ENCODE data around the gene DGKD. TPM values are rescaled to one million over a fixed set of nuclear protein-coding genes. Genes with fewer than 3 reads are reported as not detected.

Gene DGKD
- total RNA-seq = 10 to 100 TPM; 26.3 to 41.3 (median 30.4) TPM

GRCh38 chr2:233353769-233354499, at the start of gene DGKD:
Gene DGKD (plus strand): TSS chr2:233354494. CDS start chr2:233354519, 25 bp downstream.
- peak within 1 kb of the TSS; percentile 49 to 63 (median 50) for H3K27ac ChIP-seq
- in situ Hi-C loops (cut with MboI; ENCODE audit: low sequenced_read_pairs in 4 of 4) (loop anchor here in 1 of 4 donors (5.0 kb wide), 1 partner anchor 93 kb away; no protein-coding TSS in a partner anchor), intact Hi-C loops (cut with DNase I; ENCODE audit: low total_unique reads) (loop anchor here (2.0 to 10.0 kb wide), 2 partner anchors 89 to 211 kb away; partner anchors contain the start of gene USP40)
- H3K4me1 ChIP-seq = peaks cover 21 to 36% of the 10 kb centered on the region in 2 donors
- peak in 1 of 2 donors; percentile 27 for DNase-seq
- ATAC-seq = peak; percentile 75 to 83
- H3K4me3 ChIP-seq = peak within 1 kb of the TSS; percentile 64 to 74 (median 68)
- H3K27me3 ChIP-seq = no peaks in the 10 kb centered on the region
- TF ChIP-seq POLR2A (IDR thresholded peaks at IDR 0.05) (no peak), CTCF (IDR thresholded peaks at IDR 0.05 in 4 of 5, conservative IDR thresholded peaks at IDR 0.05 in 1 of 5) (peak in 2 of 5 experiments; percentile 55 to 78)
- H3K36me3 ChIP-seq = no peaks in the 10 kb centered on the region
- no peaks in the 10 kb centered on the region for H3K9me3 ChIP-seq

GRCh38 chr2:233307565-233307964, 46.7 kb upstream of the DGKD start, which contains the start of gene SAG:
Gene SAG (plus strand): TSS chr2:233307816. CDS start chr2:233309190, 1,374 bp downstream.
- no peak for ATAC-seq
- intact Hi-C loops (cut with DNase I; ENCODE audit: low total_unique reads) (no loop called here), in situ Hi-C loops (cut with MboI; ENCODE audit: low sequenced_read_pairs in 4 of 4) (no loop called here)

GRCh38 chr2:233311241-233311926, 42.9 kb upstream of the DGKD start:
- Histone ChIP-seq H3K27ac (no peak overlapping the region), H3K9me3 (no peaks in the 10 kb centered on the region), H3K4me1 (no peaks in the 10 kb centered on the region), H3K27me3 (no peaks in the 10 kb centered on the region), H3K4me3 (no peak overlapping the region), H3K36me3 (no peaks in the 10 kb centered on the region)
- ATAC-seq = no peak
- DNase-seq = no peak
- in situ Hi-C loops (cut with MboI; ENCODE audit: low sequenced_read_pairs in 4 of 4) = no loop called here
- no peak for TF ChIP-seq CTCF (IDR thresholded peaks at IDR 0.05 in 4 of 5, conservative IDR thresholded peaks at IDR 0.05 in 1 of 5)
- no peak for TF ChIP-seq POLR2A (IDR thresholded peaks at IDR 0.05)
- intact Hi-C loops (cut with DNase I; ENCODE audit: low total_unique reads) = no loop called here

More at GRCh38 chr2:233307565-233307964, 46.7 kb upstream of the DGKD start, which contains the start of gene SAG:
- DNase-seq = no peak
- Histone ChIP-seq H3K9me3 (no peaks in the 10 kb centered on the region), H3K27ac (no peak within 1 kb of the TSS), H3K4me1 (no peaks in the 10 kb centered on the region), H3K36me3 (no peaks in the 10 kb centered on the region), H3K27me3 (no peaks in the 10 kb centered on the region), H3K4me3 (no peak within 1 kb of the TSS)
- TF ChIP-seq POLR2A (IDR thresholded peaks at IDR 0.05) (no peak), CTCF (IDR thresholded peaks at IDR 0.05 in 4 of 5, conservative IDR thresholded peaks at IDR 0.05 in 1 of 5) (no peak)

- TF ChIP-seq POLR2A (IDR thresholded peaks at IDR 0.05) (no peak), CTCF (IDR thresholded peaks at IDR 0.05 in 4 of 5, conservative IDR thresholded peaks at IDR 0.05 in 1 of 5) (no peak)
- DNase-seq = no peak
- in situ Hi-C loops (cut with MboI; ENCODE audit: low sequenced_read_pairs in 4 of 4) = no loop called here
Observed at GRCh38 chr2:233312874-233313273, 41.4 kb upstream of the DGKD start.

More at GRCh38 chr2:233312874-233313273, 41.4 kb upstream of the DGKD start:
- Histone ChIP-seq H3K36me3 (no peaks in the 10 kb centered on the region), H3K27me3 (no peaks in the 10 kb centered on the region), H3K27ac (no peak overlapping the region), H3K9me3 (no peaks in the 10 kb centered on the region), H3K4me1 (no peaks in the 10 kb centered on the region), H3K4me3 (no peak overlapping the region)
- intact Hi-C loops (cut with DNase I; ENCODE audit: low total_unique reads) = no loop called here
- ATAC-seq = no peak
